Adipose tissue (tissue), 3 donors: ENCODE results near the gene STX8. TPM values are rescaled to one million over a fixed set of nuclear protein-coding genes. Genes with fewer than 3 reads are reported as not detected.

Experiments used
- H3K27ac ChIP-seq: one replicate; pipeline ENCODE4 v1.5.1; 2013; ENCODE audit warnings: low read depth, low read length
- WGBS, 3 donors: extraction: QIAGEN DNeasy Blood & Tissue Kit; methylation state at CpG; one replicate each; pipeline ENCODE4 v1.1.7; 2013; 5-methylcytosine and 5-hydroxymethylcytosine counted together
- polyA plus RNA-seq, 3 donors: library from polyadenylated mRNA; stranded (reverse); fragments of 200-250 nt; gene quantifications; one replicate each; pipeline ENCODE4 v1.2.3, GENCODE V29; 2013
- donor health status: healthy with polysubstance abuse.
- donor health status: Bipolar disorder and iron deficiency.
- donor health status: healthy.

The STX8 gene
- polyA plus RNA-seq, 3 donors: 36.7 to 78.7 (median 55.6) TPM

DNA sequence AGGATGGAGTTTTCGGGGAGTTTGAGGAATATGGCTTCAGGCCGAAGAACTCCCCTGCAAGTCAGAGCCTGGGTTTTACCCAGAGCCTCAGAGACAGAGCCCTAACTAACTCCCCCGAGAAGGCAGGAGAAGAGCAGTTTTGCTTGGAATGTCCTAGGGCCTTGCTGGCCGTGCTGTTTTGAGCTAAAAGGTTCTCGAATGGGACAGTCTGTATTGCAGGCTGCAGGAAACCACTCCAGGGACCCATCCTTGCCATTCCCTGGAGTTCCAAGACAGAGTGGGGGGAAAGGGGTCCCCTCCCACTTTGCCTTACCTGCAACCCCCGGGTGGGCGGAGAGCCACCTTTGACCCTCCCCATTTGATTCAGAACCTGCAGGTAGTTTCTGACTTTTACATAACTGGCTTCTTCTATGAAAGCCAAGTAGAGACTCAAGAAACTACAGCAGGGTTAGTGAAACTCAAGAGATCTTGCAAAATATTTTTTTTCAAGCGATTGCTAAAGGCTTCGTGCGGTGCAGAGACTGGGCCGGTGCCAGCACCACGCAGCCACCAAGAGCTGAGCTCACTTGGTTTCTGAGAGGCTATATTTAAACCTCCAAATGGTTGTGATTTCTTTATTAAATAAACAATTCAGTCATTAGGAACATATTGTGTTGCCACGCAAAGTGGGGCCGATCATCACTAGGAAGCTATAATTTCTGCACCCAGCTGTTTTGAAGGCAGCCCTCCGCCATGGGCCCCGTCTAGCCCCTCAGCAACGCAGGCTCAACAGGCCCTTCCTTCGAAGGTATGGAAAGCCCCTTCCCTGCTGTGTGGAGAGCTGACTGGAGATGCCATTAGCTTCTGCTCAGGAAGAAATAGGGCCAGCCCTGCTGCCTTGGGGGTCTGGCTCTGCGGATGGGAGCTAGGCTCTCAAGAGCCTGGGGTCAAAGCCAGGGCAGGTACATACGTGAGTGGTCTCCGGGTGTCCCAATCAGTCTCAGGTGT is 331.3 kb downstream of the STX8 start:
- 69 to 86% (median 71%) methylated on average over 21 of the region's 21 CpGs for WGBS, 3 donors
- H3K27ac ChIP-seq: no peak overlapping the region

DNA sequence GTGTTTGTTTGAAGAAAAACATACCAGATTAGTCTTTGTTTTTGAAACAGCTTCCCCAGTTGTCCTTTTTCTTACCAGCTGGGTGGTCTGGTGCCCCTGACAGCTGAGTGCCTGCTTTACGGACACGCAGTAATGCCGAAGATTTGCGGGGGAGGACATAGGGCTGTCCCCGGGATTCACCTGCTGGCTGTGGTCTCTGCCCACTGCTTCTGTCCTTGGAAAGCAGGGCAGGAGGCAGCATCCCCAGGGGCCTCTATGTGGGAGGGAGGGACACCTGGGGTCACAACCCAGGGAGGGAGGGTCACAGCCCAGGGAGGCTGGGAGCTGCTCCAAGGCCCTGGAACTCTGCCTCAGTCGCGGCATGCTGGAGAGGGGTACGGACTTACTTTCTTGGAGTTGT is 332.6 kb downstream of the STX8 start:
- H3K27ac ChIP-seq: no peak overlapping the region
- 77 to 88% (median 85%) methylated on average over 8 of the region's 8 CpGs for WGBS, 3 donors

DNA sequence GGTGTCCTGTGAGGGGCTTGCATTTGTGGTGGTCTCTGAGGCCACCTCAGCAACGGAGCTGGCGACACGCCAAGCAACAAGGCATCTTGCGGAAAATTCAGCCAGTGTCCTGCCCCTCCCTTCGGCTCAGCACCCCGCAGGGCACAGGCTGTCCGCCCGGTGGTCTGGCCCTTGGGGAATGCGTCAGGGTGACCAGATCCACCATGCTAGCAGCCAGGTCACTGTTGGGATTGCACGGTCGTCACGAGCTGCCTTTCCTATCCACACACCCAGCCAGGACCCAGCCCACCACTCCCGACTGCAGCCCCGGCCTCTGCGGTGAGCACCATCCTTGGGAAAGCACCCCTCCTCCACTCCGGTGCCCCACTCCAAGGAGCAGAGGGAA is 333.1 kb downstream of the STX8 start:
- H3K27ac ChIP-seq: no peak overlapping the region
- 83 to 86% (median 84%) methylated on average over 15 to 16 of the region's 16 CpGs for WGBS, 3 donors

DNA sequence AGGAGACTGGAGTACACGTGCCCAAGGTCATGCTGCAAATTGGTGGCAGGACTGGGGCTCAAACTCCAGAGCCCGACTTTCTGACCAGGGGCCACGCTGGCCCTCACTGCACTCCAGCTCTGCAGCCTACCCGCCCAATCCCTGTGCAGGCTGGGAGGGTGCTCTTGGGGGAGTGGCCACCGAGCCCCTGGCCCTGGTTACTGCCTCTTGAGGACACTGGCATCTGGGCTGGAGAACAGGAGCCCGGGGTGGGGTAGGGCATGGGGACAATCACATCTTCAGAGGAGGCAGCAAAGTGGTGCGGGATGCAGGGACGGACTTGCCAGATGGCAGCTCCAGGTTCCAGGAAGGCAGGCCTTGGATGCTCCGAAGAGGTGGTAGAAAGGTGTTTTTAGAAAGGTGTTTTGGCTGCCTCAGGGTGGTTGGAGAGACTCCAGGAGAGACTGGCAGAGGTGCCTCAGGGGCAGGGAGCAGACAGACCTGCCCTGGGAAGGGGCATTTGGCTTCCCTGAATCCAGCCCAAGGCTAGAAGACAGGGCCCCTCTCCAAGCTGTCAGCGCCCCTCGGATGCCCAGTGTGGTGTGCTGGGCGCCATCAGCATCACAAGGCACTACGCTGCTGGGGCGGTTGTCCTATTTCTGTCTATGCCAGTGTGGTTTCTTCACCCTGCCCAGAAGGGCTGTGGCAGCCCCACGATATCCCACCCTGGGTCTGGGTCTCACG is 333.7 kb downstream of the STX8 start:
- H3K27ac ChIP-seq: no peak overlapping the region
- WGBS, 3 donors: 76 to 85% (median 85%) methylated on average over 13 to 16 of the region's 16 CpGs

DNA sequence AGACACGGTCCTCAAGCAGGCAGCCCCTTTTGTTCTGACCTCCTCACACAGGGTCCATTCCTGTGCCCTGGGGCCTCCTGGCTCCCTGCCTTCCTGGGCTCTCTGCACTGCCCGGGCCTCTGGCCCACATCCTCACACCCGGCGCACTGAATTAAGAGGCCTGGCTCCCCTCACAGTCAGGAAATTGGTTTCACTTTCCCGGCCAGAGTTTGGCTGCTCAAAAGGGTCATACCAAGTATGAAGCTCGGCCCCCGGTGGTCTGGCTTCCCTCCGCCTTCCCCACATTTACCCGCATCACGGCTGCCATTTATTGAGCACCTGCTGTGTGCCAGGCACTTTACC is 334.3 kb downstream of the STX8 start:
- 28 to 67% (median 32%) methylated on average over 9 to 10 of the region's 10 CpGs for WGBS, 3 donors
- peak overlapping the region; percentile 60 for H3K27ac ChIP-seq

DNA sequence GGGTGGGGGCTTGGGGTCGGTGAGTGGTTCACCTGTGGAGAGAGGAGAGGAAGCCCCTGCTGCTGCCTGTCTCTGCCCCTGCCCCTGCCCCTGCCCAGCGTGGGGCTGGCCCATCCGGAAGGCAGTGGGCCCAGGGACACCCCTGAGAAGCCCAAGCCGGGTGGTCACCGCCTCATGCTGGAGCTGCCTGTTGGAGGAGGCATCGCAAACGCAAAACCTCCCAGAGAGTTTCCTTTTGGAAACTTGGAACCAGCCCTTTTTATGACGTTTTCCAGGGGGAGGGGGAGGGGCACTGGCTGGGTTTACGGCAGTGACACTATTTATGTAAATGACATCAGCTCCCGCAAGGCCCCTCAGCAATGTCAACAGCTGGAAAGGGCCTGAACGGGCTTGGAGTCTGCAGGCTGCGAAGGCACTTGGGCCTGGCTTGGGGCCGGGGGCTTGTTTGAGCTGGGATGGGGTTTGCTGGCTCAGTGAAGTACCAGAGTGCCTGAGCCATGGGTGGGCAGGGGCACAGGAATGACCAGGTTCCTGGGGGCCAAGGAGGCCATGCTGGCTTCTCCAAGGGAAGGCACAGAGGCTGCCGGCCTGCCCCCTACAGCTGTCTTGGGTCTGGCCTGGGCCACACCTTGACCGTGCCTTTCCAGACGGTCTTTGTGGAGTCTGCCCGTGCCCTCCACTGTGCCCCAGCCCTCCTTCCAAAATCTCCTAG is 334.8 kb downstream of the STX8 start:
- H3K27ac ChIP-seq: peak overlapping the region; percentile 87
- 33 to 53% (median 43%) methylated on average over 16 to 17 of the region's 17 CpGs for WGBS, 3 donors

DNA sequence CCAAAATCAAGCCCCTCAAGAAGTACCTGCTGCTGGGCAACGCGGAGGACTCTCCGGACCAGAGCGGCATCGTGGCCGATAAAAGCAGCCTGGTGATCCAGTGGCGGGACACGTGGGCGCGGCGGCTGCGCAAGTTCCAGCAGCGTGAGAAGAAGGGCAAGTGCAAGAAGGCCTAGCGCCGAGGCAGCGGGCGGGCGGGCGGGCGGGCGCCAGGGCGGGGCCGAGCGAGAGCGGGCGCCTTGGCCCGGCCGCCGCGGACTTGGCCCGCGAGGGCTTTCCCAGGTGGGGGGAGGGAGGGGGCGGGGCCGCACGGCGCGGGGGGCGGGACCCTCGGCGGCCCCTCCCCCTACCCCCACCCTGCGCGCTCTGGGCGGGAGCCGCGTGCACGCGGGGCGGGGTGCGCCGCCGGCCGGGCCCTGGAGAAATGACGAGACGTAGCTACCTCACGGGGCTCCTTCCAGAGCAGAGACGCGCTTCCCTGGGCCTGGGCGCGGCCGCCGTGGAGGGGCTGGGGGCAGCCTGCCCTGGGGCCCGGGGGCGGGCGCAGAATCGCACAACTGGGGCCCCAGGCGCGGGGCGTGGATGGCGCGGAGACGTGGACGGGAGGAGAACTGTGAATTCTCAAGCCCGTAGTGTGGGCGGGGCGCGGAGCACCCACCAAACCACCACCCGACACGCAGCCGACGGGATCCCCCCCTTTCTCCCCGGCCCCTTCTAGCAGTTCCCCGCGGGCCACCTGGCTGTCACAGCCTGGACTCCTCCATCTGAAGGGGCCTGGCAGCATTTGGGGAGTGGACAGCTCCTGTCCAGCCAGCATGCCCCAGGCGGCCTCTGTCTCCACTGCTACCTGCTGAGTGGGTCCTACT is 335.6 kb downstream of the STX8 start:
- peak overlapping the region; percentile 87 for H3K27ac ChIP-seq
- 1 to 2% (median 1%) methylated on average over 44 to 82 of the region's 84 CpGs for WGBS, 3 donors

DNA sequence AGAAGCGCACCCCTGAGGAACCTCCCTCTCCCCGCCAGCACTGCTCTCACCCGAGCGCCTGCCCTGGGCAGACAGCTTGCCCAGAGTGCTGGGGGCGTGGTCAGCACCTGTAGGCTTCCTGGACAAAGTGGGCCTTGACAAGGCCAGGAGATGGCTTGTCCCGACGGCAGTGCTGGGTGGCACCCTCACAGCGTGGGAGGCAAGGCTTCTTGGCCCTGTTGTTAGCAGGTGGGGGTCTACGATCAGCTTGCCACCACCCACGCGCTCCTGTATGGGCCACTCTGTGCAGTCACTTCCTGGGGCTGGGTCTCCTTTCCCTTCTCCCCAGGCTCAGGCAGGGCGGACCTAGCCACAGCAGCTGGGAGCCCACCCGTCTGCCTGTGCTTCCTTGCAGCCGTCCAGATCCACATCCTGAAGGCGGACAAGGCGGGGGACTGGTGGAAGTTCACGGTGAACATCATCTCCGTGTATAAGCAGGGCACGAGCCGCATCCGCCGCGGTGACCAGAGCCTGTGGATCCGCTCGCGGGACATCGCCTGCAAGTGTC is 336.3 kb downstream of the STX8 start:
- 26 to 43% (median 31%) methylated on average over 27 of the region's 27 CpGs for WGBS, 3 donors
- H3K27ac ChIP-seq: no peak overlapping the region

DNA sequence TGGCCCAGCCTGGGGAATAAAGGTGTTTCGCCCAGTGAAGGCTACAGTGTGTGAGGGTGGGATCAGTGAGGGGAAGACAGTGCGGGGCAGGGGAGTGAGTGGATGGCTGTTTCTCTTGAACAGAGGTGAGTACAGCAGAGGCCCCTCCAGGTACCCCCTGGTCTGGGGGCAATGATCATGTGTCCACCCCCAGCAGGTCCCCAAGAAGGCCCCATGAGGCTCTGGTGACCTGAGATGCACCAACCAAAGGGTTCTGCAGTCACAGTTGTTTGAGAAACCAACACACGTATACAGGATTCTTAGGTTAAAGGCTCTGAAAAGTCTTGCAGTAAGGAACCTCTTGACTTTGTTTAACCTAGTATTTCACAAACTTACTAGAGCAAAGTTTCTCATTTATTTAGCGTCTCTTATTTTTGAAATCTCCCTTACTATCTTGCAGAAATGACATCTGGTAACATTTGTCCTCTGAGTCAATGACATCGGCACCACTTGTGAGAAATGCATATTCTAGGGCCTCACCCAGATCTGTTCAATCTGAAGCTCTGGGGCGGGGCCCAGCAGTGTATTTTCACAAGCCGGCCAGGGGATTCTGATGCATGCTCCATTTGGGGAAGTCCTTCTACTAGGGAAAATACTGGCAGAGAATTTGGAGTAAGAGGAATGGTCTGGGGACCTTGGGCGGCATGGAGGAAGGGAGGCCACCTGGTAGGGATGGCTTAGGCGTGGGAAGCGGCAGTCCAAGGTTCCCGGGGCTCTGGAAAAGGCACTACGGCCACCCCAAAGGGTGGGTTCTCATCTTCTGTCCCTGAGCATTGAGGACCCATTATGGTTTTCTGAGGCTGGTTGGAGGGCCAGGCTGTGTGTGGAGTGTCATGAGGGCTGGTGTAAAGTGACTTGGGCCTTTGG is 337.0 kb downstream of the STX8 start:
- WGBS, 3 donors: 86 to 91% (median 87%) methylated on average over 12 of the region's 12 CpGs
- H3K27ac ChIP-seq: no peak overlapping the region

DNA sequence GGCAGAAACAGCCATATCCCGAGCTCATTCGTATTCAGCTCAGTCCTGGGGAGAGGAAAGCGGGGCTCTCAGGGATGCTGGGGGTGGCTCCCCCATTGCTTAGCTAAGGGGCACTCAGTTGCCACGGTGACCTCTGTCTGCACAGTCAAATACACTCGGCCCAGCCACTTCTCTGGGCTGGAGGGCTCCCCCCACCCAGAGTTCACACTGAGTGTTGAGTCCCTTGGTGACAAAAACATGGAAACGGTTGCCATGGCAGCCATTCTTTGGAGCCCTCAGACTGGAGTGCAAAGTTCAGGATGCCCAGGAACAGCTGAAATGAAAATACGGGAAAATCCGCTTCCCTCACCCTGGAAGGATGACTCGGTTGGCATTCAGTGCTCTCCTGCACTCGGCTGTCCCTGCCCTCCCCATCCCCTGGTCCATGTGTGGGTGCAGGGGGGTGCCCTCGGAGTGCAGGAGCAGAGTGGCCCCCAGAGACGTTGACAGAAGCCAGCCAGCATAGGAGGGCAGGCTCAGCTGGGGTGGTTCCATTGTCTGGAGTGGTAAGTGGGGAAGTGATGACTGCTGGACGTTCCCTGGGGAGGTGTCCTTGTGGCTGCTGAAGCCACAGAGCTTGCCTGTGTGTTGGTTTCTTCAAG is 337.8 kb downstream of the STX8 start:
- WGBS, 3 donors: 85 to 89% (median 88%) methylated on average over 13 of the region's 13 CpGs

DNA sequence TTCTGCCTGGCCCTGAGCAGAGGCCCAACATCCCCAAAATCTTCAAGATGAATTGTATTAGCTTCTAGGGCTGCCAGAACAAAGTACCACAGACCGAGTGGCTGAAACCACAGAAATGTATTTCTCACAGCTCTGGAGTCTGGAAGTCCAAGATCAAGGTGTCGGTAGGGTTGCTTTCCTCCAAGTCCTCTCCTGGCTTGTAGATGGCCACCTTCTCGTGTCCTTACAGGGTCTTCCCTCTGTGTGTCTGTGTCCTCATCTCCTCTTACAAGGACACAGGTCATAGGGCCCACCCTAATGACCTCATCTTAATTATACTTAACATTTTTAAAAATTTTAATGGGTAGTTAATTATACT is 338.6 kb downstream of the STX8 start:
- H3K27ac ChIP-seq: no peak overlapping the region
- WGBS, 3 donors: 92 to 98% (median 93%) methylated on average over 3 of the region's 3 CpGs

More for the DNA sequence above, 337.8 kb downstream of the STX8 start:
- no peak overlapping the region for H3K27ac ChIP-seq

DNA sequence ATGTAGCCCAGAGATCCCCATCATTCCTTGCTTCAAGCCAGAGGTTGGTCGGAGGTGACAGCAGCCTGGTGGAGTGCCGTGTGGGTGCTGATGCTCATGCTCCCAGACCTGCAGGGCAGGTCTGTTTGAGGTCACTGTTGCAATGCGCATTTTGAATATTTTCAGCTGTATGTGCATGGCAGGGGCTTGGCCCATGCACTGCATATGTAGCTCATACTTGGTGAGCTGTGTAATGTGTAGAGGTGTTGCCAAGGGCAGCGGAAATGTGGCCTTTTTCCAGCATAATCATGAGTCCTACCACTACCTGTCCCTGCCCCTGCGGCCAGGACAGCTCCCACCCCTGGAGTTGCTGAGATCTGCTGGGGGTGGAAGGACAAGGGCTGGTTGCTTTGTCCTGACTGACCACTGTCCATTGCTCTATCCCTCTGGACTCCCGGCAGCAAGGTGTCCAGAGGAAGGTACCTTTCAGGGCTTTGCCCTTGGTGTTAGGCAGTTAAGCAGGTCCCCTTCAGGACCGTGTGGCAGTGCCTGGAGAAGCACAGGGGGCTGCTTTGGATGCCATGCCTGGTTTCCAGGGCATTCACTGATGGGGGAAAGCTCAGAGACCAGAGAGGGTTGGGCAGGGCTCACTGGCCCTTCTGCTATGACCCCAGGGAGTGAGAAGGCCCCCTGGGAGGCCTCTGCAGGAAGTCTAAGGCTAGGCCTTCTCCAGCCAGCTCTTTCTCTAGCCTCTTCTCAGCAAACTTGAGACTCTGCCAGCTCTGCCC is 339.2 kb downstream of the STX8 start:
- 77 to 96% (median 81%) methylated on average over 7 of the region's 7 CpGs for WGBS, 3 donors
- H3K27ac ChIP-seq: no peak overlapping the region

DNA sequence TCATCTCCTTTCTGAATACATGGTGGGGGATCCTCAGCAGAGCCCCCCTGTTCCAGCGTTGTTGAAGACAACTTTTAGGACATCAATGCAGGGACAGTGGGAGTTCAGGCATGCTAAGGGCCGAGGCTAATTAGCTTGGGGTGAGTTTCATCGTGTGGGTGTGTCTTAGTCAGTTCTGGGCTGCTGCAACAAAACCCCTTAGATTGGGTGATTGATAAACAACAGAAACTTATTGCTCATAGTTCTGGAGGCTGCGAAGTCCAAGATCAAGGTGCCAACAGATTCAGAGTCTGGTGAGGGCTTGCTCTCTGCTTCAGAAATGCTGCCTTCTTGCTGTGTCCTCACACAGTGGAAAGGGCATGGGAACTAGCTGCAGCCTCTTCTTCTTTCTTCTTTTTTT is 340.3 kb downstream of the STX8 start:
- WGBS, 3 donors: 81 to 91% (median 82%) methylated on average over 4 of the region's 4 CpGs
- H3K27ac ChIP-seq: no peak overlapping the region

DNA sequence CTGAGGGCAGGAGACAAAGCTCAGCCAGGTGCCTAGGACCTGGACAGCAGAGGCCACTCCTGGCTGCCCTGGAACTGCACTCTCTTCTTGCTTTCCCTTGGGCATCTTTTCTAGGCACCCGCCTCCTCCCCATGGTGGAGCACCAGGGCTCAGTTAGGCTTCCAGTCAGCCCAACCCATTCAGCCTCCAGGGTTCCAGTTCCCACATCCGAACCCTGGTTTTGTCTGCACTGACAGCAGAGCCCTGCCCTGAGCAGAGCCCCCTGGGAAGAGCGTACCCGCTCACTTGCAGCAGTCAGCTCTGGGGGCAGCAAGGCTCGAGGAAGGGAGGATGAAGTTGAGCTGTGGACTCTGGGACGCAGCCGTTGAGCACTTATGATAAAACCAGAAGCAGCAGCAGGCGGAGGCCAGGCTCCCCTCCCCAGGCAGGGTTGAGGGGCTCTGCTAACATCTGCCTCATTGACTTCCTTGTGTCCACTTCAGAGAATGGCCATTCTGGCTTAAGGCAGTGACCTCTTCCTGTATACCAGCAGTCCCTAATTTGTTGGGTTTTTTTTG is 341.2 kb downstream of the STX8 start:
- 73 to 81% (median 80%) methylated on average over 8 of the region's 8 CpGs for WGBS, 3 donors

DNA sequence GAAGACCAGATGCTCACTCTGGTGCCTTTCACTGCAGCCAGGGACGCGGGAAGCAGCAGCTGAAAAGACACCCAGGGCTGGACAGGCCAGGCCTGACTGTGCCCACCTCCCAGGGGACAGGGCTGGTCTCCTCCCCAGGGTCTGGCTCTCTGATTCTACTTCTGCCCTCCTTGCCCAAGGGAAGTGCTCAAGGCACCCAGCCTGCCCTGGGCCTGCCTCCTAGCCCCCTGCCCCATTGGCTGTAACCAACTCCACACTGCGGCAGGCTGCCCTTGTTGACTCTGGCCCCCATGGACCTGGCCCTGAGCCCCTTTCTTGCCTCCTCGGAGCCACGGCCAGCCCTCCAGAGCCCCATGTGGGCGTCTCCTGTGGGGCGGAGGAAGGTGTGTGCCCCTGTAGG is 341.9 kb downstream of the STX8 start:
- 82 to 90% (median 84%) methylated on average over 7 of the region's 7 CpGs for WGBS, 3 donors

More for the DNA sequence above, 341.2 kb downstream of the STX8 start:
- no peak overlapping the region for H3K27ac ChIP-seq

DNA sequence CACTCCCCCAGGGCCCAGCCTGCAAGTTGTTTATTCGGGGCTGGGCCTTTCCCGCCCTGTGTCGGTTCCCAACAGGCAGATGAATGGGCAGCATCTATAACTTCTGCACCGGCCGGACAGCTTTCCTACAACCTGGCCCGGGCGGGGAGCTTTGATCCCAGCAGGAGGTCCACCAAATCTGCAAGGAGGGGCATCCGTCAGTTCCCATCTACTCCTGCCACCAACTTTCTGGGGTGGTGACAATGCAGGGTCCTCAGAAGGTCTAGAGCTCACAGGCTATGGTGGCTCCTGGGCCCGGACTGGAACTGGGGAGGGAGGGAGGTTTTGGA is 342.4 kb downstream of the STX8 start:
- WGBS, 3 donors: 45 to 63% (median 61%) methylated on average over 9 of the region's 9 CpGs
- H3K27ac ChIP-seq: no peak overlapping the region

More for the DNA sequence above, 341.9 kb downstream of the STX8 start:
- H3K27ac ChIP-seq: no peak overlapping the region
